Measurements from ENCODE around the gene ROPN1B.

ROPN1B gene

GRCh38 chr3:126026761-126027160 is 57.8 kb downstream of the ROPN1B start:
- TF ChIP-seq CTCF (IDR thresholded peaks at IDR 0.05) = no peak

GRCh38 chr3:126028096-126028495 is 59.1 kb downstream of the ROPN1B start:
- no peak for TF ChIP-seq CTCF (IDR thresholded peaks at IDR 0.05)

- TF ChIP-seq CTCF (IDR thresholded peaks at IDR 0.05) = no peak
Observed at GRCh38 chr3:126029241-126029640, 60.3 kb downstream of the ROPN1B start.

- no peak for TF ChIP-seq CTCF (IDR thresholded peaks at IDR 0.05)
Observed at GRCh38 chr3:126030455-126030854, 61.5 kb downstream of the ROPN1B start.

- TF ChIP-seq CTCF (IDR thresholded peaks at IDR 0.05) = no peak
Observed at GRCh38 chr3:126031981-126032471, 63.0 kb downstream of the ROPN1B start.
